Measurements from ENCODE around the gene TMEFF2.
"Not testable (repeated sequence)": the region's sequence is repeated elsewhere in the genome, so short reads cannot be mapped to it uniquely, and the experiment has no call there.

DNA sequence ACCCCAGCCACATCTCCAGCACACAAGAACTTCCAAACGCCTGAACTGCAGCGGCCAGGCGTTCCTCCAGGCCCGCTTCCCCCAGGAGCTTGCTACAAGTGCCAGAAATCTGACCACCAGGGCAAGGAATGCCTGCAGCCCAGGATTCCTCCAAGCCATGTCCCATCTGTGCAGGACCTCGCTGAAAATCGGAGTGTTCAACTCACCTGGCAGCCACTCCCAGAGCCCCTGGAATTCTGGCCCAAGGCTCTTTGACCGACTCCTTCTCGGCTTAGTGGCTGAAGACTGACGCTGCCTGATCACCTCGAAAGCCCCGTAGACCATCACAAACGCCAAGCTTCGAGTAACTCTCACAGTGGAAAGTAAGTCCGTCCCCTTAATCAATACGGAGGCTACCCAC is 62.1 kb downstream of the TMEFF2 start:
- TF ChIP-seq, protein P1, sequence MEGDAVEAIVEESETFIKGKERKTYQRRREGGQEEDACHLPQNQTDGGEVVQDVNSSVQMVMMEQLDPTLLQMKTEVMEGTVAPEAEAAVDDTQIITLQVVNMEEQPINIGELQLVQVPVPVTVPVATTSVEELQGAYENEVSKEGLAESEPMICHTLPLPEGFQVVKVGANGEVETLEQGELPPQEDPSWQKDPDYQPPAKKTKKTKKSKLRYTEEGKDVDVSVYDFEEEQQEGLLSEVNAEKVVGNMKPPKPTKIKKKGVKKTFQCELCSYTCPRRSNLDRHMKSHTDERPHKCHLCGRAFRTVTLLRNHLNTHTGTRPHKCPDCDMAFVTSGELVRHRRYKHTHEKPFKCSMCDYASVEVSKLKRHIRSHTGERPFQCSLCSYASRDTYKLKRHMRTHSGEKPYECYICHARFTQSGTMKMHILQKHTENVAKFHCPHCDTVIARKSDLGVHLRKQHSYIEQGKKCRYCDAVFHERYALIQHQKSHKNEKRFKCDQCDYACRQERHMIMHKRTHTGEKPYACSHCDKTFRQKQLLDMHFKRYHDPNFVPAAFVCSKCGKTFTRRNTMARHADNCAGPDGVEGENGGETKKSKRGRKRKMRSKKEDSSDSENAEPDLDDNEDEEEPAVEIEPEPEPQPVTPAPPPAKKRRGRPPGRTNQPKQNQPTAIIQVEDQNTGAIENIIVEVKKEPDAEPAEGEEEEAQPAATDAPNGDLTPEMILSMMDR (IDR thresholded peaks at IDR 0.05) = not testable (repeated sequence)
- not testable (repeated sequence) for TF ChIP-seq POLR2A (IDR thresholded peaks at IDR 0.05)
